ENCODE results near the gene UNCX.

UNCX gene

GRCh38 chr7:1241258-1241602 is 8.6 kb downstream of the UNCX start:
- Histone ChIP-seq H3K27ac (ENCODE audit: low read depth, low read length) (no peak overlapping the region), H3K36me3 (ENCODE audit: control insufficient read depth, insufficient read depth, low read length) (no peaks in the 10 kb centered on the region), H3K27me3 (ENCODE audit: control insufficient read depth, insufficient read depth, low read length) (peaks cover 100% of the 10 kb centered on the region), H3K4me1 (ENCODE audit: control insufficient read depth, insufficient read depth, low read length) (peaks cover 32% of the 10 kb centered on the region), H3K4me3 (ENCODE audit: low read depth, low read length) (peak overlapping the region; percentile 53; the same call in 1 of the 2 replicates), H3K9me3 (ENCODE audit: control insufficient read depth, insufficient read depth, low read depth, low read length) (no peaks in the 10 kb centered on the region), H3K9ac (ENCODE audit: low read length) (no peak overlapping the region)

GRCh38 chr7:1241603-1242255 is 9.1 kb downstream of the UNCX start:
- peaks cover 32% of the 10 kb centered on the region for H3K4me1 ChIP-seq (ENCODE audit: control insufficient read depth, insufficient read depth, low read length)
- no peak overlapping the region for H3K4me3 ChIP-seq (ENCODE audit: low read depth, low read length)
- H3K27me3 ChIP-seq (ENCODE audit: control insufficient read depth, insufficient read depth, low read length) = peaks cover 100% of the 10 kb centered on the region
- H3K36me3 ChIP-seq (ENCODE audit: control insufficient read depth, insufficient read depth, low read length) = no peaks in the 10 kb centered on the region
- H3K9ac ChIP-seq (ENCODE audit: low read length) = no peak overlapping the region
- no peak overlapping the region for H3K27ac ChIP-seq (ENCODE audit: low read depth, low read length)
- no peaks in the 10 kb centered on the region for H3K9me3 ChIP-seq (ENCODE audit: control insufficient read depth, insufficient read depth, low read depth, low read length)

GRCh38 chr7:1242256-1242605 is 9.6 kb downstream of the UNCX start:
- Histone ChIP-seq H3K4me3 (ENCODE audit: low read depth, low read length) (no peak overlapping the region), H3K9ac (ENCODE audit: low read length) (no peak overlapping the region), H3K4me1 (ENCODE audit: control insufficient read depth, insufficient read depth, low read length) (peaks cover 32% of the 10 kb centered on the region), H3K27ac (ENCODE audit: low read depth, low read length) (no peak overlapping the region), H3K9me3 (ENCODE audit: control insufficient read depth, insufficient read depth, low read depth, low read length) (no peaks in the 10 kb centered on the region), H3K36me3 (ENCODE audit: control insufficient read depth, insufficient read depth, low read length) (no peaks in the 10 kb centered on the region), H3K27me3 (ENCODE audit: control insufficient read depth, insufficient read depth, low read length) (peaks cover 100% of the 10 kb centered on the region)

GRCh38 chr7:1242606-1243289 is 10.1 kb downstream of the UNCX start:
- Histone ChIP-seq H3K27me3 (ENCODE audit: control insufficient read depth, insufficient read depth, low read length) (peaks cover 100% of the 10 kb centered on the region), H3K9me3 (ENCODE audit: control insufficient read depth, insufficient read depth, low read depth, low read length) (no peaks in the 10 kb centered on the region), H3K9ac (ENCODE audit: low read length) (no peak overlapping the region), H3K4me3 (ENCODE audit: low read depth, low read length) (peak overlapping the region; percentile 16; the same call in 1 of the 2 replicates), H3K36me3 (ENCODE audit: control insufficient read depth, insufficient read depth, low read length) (no peaks in the 10 kb centered on the region), H3K4me1 (ENCODE audit: control insufficient read depth, insufficient read depth, low read length) (peaks cover 34% of the 10 kb centered on the region), H3K27ac (ENCODE audit: low read depth, low read length) (no peak overlapping the region)

- Histone ChIP-seq H3K36me3 (ENCODE audit: control insufficient read depth, insufficient read depth, low read length) (no peaks in the 10 kb centered on the region), H3K27ac (ENCODE audit: low read depth, low read length) (no peak overlapping the region), H3K4me3 (ENCODE audit: low read depth, low read length) (no peak overlapping the region), H3K27me3 (ENCODE audit: control insufficient read depth, insufficient read depth, low read length) (peaks cover 100% of the 10 kb centered on the region), H3K4me1 (ENCODE audit: control insufficient read depth, insufficient read depth, low read length) (peaks cover 40% of the 10 kb centered on the region), H3K9me3 (ENCODE audit: control insufficient read depth, insufficient read depth, low read depth, low read length) (no peaks in the 10 kb centered on the region), H3K9ac (ENCODE audit: low read length) (no peak overlapping the region)
Observed at GRCh38 chr7:1243290-1243963, 10.8 kb downstream of the UNCX start.

GRCh38 chr7:1243964-1244416 is 11.3 kb downstream of the UNCX start:
- H3K4me1 ChIP-seq (ENCODE audit: control insufficient read depth, insufficient read depth, low read length) = peaks cover 40% of the 10 kb centered on the region
- no peak overlapping the region for H3K27ac ChIP-seq (ENCODE audit: low read depth, low read length)
- peaks cover 100% of the 10 kb centered on the region for H3K27me3 ChIP-seq (ENCODE audit: control insufficient read depth, insufficient read depth, low read length)
- no peak overlapping the region for H3K9ac ChIP-seq (ENCODE audit: low read length)
- no peaks in the 10 kb centered on the region for H3K36me3 ChIP-seq (ENCODE audit: control insufficient read depth, insufficient read depth, low read length)
- no peaks in the 10 kb centered on the region for H3K9me3 ChIP-seq (ENCODE audit: control insufficient read depth, insufficient read depth, low read depth, low read length)
- no peak overlapping the region for H3K4me3 ChIP-seq (ENCODE audit: low read depth, low read length)

GRCh38 chr7:1244700-1245523 is 12.2 kb downstream of the UNCX start:
- Histone ChIP-seq H3K4me3 (ENCODE audit: low read depth, low read length) (no peak overlapping the region), H3K9ac (ENCODE audit: low read length) (no peak overlapping the region), H3K36me3 (ENCODE audit: control insufficient read depth, insufficient read depth, low read length) (no peaks in the 10 kb centered on the region), H3K27ac (ENCODE audit: low read depth, low read length) (no peak overlapping the region), H3K27me3 (ENCODE audit: control insufficient read depth, insufficient read depth, low read length) (peaks cover 100% of the 10 kb centered on the region), H3K9me3 (ENCODE audit: control insufficient read depth, insufficient read depth, low read depth, low read length) (no peaks in the 10 kb centered on the region), H3K4me1 (ENCODE audit: control insufficient read depth, insufficient read depth, low read length) (peaks cover 38% of the 10 kb centered on the region)

- peaks cover 100% of the 10 kb centered on the region for H3K27me3 ChIP-seq (ENCODE audit: control insufficient read depth, insufficient read depth, low read length)
- no peak overlapping the region for H3K27ac ChIP-seq (ENCODE audit: low read depth, low read length)
- H3K36me3 ChIP-seq (ENCODE audit: control insufficient read depth, insufficient read depth, low read length) = no peaks in the 10 kb centered on the region
- no peak overlapping the region for H3K9ac ChIP-seq (ENCODE audit: low read length)
- H3K4me3 ChIP-seq (ENCODE audit: low read depth, low read length) = no peak overlapping the region
- H3K9me3 ChIP-seq (ENCODE audit: control insufficient read depth, insufficient read depth, low read depth, low read length) = no peaks in the 10 kb centered on the region
- H3K4me1 ChIP-seq (ENCODE audit: control insufficient read depth, insufficient read depth, low read length) = peaks cover 35% of the 10 kb centered on the region
Observed at GRCh38 chr7:1245524-1246050, 12.9 kb downstream of the UNCX start.

DNA sequence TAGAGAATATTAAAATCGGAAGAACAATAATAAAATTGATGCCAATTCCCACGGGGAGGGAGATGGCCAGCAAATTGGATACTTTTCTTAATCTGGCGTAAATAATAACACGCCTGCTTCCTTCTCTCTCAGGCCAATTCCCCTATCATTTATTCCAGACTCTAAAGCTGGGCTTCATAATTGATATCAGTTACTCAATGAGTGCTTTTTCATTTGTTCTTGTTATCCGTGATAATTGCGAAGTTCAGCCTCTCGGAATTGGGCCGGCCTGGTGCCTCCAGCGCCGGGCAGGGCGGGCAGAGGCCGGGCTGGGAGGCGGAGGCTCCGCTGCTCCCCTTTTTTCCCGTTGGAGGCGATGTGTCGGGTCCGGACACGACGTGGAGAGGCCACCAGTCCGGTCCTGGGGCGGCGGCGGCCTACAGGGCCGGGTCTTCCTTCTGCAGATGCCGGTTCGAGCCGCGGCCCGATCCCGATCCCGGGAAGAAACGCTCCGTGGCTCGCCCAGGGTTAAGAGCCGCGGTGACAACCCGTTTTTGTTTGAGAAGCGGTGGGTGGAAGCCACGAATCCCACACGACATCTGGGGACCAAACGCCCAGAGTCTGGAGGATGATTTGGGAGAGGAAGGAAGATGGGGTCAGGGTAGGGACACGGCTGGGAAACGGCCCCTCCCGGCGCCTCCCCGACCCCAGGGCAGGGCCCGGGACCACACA is 13.6 kb downstream of the UNCX start:
- no peaks in the 10 kb centered on the region for H3K36me3 ChIP-seq (ENCODE audit: control insufficient read depth, insufficient read depth, low read length)
- H3K27ac ChIP-seq (ENCODE audit: low read depth, low read length) = no peak overlapping the region
- H3K4me3 ChIP-seq (ENCODE audit: low read depth, low read length) = no peak overlapping the region
- no peaks in the 10 kb centered on the region for H3K9me3 ChIP-seq (ENCODE audit: control insufficient read depth, insufficient read depth, low read depth, low read length)
- H3K27me3 ChIP-seq (ENCODE audit: control insufficient read depth, insufficient read depth, low read length) = peaks cover 100% of the 10 kb centered on the region
- peaks cover 35% of the 10 kb centered on the region for H3K4me1 ChIP-seq (ENCODE audit: control insufficient read depth, insufficient read depth, low read length)
- no peak overlapping the region for H3K9ac ChIP-seq (ENCODE audit: low read length)

- Histone ChIP-seq H3K9ac (ENCODE audit: low read length) (no peak overlapping the region), H3K9me3 (ENCODE audit: control insufficient read depth, insufficient read depth, low read depth, low read length) (no peaks in the 10 kb centered on the region), H3K27ac (ENCODE audit: low read depth, low read length) (no peak overlapping the region), H3K36me3 (ENCODE audit: control insufficient read depth, insufficient read depth, low read length) (no peaks in the 10 kb centered on the region), H3K4me3 (ENCODE audit: low read depth, low read length) (no peak overlapping the region), H3K4me1 (ENCODE audit: control insufficient read depth, insufficient read depth, low read length) (peaks cover 35% of the 10 kb centered on the region), H3K27me3 (ENCODE audit: control insufficient read depth, insufficient read depth, low read length) (peaks cover 100% of the 10 kb centered on the region)
Observed at GRCh38 chr7:1246871-1247526, 14.3 kb downstream of the UNCX start.
